HL-60 (cell line): Measurements from ENCODE around the gene MOB2.

Source experiments
- POLR2AphosphoS5 ChIP-seq: IDR thresholded peaks from 2 replicates; pipeline ENCODE4 v1.6.1; 2012; ENCODE audit warnings: low read depth
- SPI1 ChIP-seq: IDR thresholded peaks from 2 replicates; pipeline ENCODE4 v1.6.1; 2012; ENCODE audit warnings: low read depth, mild to moderate bottlenecking, borderline replicate concordance
- TF ChIP-seq, protein P1 (sequence below): IDR thresholded peaks from one replicate; pipeline ENCODE4 v1.5.1; 2011; ENCODE audit warnings: low read length, control low read depth, inconsistent platforms; ENCODE audit not compliant: insufficient read depth
- TF ChIP-seq, protein P2 (sequence below): IDR thresholded peaks from 2 replicates; pipeline ENCODE4 v1.6.1; 2012; ENCODE audit warnings: low read depth; ENCODE audit not compliant: insufficient replicate concordance

DNA sequence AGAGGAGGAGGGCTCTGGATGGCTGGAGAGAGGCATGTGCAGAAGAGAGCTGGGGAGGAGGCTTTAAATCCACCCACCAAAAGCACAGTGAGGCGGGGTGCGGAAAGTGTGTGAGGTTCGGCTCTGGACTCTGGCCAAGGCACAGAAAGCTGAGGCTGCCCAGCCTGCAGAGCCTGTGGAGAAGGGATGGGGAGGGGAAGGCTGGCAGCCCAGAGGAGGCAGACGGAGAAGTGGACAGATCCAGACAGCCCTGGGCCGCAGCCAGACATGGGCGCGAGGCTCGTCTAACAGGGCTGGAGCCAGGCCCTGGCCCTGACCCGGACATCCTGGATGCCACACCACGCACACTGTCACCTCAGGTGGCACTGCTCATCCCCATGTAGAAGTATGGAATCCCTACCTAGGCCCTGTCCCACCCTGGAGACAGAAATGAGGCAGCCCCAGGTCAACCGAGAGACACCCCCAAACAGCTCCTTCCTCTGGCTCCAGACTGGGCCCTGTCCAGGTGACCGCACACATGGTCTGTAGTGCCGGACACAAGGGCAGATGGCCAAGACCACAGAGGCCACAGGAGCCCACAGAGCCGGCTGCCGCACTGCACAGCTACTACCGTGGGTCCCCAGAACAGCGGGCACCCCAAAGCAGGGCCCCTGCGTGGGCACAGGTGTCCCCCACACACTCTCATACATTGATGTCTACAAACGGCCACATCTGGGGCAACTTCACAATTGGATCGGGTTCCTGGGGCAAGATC, 16.6 kb upstream of the MOB2 start:
- TF ChIP-seq POLR2AphosphoS5 (no peak), SPI1 (no peak)
- TF ChIP-seq, protein P1, sequence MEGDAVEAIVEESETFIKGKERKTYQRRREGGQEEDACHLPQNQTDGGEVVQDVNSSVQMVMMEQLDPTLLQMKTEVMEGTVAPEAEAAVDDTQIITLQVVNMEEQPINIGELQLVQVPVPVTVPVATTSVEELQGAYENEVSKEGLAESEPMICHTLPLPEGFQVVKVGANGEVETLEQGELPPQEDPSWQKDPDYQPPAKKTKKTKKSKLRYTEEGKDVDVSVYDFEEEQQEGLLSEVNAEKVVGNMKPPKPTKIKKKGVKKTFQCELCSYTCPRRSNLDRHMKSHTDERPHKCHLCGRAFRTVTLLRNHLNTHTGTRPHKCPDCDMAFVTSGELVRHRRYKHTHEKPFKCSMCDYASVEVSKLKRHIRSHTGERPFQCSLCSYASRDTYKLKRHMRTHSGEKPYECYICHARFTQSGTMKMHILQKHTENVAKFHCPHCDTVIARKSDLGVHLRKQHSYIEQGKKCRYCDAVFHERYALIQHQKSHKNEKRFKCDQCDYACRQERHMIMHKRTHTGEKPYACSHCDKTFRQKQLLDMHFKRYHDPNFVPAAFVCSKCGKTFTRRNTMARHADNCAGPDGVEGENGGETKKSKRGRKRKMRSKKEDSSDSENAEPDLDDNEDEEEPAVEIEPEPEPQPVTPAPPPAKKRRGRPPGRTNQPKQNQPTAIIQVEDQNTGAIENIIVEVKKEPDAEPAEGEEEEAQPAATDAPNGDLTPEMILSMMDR, result no peak
- TF ChIP-seq, protein P2, sequence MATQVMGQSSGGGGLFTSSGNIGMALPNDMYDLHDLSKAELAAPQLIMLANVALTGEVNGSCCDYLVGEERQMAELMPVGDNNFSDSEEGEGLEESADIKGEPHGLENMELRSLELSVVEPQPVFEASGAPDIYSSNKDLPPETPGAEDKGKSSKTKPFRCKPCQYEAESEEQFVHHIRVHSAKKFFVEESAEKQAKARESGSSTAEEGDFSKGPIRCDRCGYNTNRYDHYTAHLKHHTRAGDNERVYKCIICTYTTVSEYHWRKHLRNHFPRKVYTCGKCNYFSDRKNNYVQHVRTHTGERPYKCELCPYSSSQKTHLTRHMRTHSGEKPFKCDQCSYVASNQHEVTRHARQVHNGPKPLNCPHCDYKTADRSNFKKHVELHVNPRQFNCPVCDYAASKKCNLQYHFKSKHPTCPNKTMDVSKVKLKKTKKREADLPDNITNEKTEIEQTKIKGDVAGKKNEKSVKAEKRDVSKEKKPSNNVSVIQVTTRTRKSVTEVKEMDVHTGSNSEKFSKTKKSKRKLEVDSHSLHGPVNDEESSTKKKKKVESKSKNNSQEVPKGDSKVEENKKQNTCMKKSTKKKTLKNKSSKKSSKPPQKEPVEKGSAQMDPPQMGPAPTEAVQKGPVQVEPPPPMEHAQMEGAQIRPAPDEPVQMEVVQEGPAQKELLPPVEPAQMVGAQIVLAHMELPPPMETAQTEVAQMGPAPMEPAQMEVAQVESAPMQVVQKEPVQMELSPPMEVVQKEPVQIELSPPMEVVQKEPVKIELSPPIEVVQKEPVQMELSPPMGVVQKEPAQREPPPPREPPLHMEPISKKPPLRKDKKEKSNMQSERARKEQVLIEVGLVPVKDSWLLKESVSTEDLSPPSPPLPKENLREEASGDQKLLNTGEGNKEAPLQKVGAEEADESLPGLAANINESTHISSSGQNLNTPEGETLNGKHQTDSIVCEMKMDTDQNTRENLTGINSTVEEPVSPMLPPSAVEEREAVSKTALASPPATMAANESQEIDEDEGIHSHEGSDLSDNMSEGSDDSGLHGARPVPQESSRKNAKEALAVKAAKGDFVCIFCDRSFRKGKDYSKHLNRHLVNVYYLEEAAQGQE, result no peak
